HG03280 (cell line): ENCODE results near the gene NTRK2.

Source experiments
- ATAC-seq: cut with Tn5 transposase; IDR thresholded peaks from one replicate; pipeline ENCODE4 v1.9.1; 2021; ENCODE audit warnings: mild to moderate bottlenecking, moderate library complexity; ENCODE audit not compliant: unreplicated experiment

NTRK2 gene

DNA sequence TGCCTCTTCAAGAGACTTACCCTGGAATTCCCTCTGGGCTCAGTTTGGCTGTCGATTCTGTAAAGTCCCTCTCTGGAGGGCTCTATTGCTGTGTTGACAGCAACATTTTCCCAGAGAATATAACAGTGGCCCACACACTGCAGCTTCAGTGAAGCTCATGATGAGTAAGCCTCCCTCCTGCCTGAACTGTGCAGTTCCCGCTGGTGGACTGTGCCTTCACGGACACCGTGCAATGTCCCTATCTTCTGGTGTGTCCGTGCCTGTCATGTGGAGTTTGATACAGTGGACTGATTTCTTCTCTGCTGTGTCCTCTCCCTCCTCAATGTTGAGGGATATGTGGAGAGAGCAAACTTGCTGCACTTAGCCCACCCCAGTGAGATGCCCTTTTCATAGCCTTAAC lies 109.0 kb downstream of the NTRK2 start:
- ATAC-seq, result no peak

DNA sequence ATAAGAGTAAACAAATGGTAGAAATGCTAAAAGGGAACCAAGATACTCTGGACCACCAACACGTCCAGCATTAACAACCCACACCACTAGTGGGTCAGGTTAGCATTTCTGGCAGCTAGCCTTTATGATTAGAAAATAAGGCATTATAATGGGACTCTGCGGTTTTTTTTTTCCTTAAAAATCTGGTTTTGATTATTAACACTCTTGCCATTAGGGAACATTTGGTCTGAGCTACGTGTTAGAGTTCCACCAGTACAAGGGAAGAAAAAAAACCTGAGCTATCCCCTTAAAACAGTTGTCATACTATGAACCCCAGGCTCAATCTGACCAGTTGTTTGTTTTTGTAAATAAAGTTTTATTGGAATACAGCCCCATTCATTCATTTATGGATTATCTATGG lies 110.4 kb downstream of the NTRK2 start:
- no peak for ATAC-seq

DNA sequence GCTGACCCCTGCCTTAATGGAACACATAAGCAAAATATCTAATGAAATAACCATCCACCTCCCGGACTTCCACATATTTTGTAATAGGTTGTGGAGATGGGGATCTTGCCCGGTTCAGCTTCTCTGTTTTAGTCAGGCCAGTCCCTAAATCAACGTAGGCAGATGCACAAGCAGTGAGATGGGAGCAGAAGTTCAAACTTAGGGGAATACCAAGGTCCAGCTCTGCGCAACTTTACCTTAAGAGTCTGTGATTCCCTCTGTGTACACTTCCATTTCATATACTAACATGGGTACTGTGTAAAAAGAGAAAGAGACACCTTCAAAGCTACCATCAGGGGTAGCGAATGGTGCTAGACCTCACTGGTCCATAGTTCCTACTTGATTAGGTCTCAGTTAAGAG lies 110.9 kb downstream of the NTRK2 start:
- ATAC-seq, result no peak

DNA sequence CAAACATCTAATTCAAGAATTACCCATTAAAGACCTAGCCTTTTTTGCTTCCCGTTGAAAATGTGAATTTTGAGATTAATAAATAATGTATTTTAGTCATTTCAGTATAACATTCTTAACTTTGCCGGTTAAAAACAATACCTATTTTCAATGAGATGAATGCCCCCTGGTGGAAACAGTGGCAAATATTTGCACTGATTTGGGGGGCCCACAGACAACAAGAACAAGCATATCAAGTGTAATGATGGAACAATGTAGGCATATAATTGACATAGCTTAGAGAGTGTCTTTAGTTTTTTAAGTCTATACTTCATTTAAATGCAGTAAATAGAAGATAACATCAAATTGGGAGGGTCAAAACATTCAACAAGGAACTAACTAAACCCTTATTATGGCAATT lies 111.9 kb downstream of the NTRK2 start:
- ATAC-seq, result no peak

DNA sequence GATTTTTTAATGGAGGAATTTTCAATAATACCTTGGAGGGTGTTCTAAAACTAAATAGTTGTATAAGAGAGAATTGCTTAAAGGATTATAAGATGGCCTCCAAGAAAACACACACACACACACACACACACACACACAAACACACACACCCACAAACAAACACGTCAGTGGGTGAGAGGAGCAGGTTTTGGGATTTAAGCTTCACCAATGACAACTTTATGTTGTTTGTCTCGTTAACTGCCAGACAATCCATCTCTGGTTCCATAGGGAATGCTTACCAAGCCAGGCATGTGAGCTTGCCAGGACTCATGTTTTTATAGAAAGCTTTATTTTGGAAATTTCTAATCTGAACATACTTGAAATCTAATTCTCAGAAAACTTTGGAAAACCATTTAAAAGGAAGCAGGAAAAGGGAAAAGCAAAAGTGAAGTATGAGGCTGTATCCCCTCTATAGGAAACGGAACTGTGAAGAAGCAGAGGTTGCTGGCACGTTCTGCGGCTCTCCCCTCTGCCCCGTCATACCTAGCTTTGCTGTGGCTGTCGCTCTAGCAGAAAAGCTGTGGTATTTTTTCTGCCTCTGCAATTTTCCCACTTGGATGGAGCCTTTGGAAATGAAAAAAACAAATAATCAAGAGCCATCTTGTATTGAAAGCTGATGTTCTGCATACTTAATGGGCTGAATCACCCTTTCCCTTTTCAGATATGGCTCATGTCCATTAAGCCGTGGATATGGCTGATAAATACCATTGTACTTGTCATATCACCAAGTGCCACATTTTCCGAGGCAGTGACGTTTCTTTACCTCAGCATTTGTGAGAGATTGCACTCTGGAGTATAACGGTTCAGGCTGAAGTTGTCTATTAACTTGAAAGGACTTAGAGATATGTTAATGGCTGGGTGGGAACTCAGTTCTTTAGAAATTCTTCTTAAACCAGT lies 112.7 kb downstream of the NTRK2 start:
- ATAC-seq, result no peak

DNA sequence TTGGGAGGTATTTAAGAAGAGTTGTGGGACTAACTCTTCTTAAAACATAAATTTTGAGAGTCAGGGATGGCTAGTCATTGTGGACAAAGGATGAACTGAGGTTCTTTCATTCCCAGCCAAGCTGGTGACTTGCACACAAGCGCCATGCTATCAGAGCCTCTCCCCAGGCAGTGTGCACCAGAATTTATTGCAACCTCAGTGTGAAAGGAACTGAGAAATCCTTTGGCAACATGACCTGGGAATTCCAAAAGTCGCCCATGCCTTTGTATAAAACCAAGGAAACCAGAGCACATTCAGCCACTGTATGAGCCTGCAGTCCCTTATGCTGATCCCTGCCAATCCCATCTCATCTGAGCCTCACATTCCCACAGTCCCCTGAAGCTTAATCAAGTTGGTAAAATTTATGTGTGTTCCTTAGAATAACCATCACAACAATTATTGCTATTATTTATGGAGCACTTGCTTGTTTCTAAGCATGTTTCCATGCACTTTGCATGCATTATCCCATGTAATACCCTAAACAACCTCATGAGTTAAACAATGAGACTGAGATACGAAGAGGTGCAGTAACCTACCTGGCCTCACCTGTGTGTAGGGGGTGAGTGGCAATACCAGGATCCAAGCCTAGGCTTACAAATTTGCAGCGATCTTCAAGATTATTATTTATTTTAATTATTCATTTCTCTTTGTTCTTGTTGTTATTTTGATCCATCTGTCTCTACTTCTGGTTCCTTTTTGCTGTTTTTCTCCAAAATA lies 116.4 kb downstream of the NTRK2 start:
- ATAC-seq, result no peak

DNA sequence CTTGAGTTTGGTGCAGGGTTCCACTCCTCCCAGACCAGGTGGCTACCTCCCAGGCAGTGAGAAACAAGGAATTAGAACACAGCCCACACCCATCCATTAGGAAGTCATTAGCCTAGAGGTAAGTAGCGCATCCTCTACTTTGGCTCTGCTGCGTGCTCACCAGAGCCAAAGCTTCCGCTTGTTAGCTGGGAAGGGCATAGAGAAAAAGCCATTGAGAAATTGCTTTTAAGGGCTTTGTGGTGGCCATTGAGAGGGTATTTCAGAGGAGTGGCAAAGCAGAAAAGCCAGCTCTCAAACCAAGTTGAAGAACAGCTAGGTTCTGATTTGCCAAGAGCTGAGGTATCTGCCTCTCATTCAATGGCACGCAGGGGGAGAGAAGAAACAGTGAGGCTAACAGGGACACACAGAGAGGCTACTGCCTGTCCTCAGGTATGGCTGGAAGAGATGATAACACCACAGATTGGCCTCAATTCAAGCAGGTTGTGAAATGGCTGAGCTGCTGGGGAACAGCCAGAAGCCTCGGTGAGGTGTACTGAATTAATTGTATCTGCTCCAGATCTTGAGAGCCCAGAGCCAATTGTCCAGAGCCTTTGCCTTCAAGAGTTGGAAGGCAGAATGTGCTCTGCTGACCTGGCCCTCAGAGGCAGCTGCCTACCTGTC lies 119.4 kb downstream of the NTRK2 start:
- no peak for ATAC-seq

DNA sequence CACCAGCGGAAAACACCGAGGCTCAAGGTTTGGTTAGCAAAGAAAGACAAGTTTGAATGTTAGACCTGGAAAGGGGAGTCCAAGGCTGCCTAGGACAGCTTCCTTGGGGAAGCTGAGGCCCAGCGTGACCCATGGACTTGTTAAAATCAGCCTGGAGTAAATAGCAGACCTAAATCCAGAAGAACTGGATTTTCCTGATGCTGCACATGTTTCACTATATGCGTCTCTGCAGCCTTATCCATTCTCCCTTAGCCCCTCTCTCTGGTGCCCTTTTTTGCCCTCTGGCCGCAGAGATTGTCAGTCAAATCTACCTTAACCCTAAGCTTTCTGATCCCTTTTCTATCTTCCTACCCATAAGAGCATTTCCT lies 119.9 kb downstream of the NTRK2 start:
- no peak for ATAC-seq

DNA sequence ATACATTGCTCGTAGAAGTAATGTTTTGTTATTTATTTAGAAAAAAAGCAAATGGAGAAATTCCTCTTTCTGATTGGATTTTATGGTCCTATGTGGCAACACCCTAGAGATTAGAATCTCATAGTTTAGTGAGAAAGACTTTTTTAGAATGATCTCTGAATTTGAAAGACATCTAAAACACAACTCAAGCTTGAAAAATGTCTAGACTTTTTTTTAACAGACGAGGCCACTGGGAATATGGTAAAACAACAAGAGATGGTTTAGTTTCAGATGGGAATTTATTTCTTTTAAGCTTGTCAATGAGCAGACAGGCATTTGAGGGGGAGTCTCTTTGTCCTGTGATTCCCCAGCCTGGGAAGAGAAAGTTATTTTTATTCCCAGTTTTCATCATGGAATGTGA lies 122.1 kb downstream of the NTRK2 start:
- no peak for ATAC-seq

DNA sequence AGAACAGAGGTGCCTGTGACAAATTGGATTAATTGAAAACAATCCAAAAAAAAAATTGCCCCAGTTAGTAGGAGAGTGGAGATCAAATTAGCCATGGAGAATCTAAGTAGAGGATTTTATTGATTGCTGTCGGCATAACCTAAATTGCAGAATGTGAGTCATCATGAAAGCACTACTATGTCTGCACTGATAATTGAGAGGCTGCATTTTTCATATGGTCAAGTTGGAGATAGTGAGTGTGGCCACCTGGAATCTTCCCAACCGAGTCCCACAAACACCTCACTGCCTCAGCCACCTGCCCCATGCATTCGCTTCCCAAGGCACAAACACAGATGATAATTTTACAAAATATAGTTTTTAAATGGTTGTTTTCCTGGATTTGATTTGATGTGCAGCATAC lies 123.7 kb downstream of the NTRK2 start:
- ATAC-seq, result no peak

DNA sequence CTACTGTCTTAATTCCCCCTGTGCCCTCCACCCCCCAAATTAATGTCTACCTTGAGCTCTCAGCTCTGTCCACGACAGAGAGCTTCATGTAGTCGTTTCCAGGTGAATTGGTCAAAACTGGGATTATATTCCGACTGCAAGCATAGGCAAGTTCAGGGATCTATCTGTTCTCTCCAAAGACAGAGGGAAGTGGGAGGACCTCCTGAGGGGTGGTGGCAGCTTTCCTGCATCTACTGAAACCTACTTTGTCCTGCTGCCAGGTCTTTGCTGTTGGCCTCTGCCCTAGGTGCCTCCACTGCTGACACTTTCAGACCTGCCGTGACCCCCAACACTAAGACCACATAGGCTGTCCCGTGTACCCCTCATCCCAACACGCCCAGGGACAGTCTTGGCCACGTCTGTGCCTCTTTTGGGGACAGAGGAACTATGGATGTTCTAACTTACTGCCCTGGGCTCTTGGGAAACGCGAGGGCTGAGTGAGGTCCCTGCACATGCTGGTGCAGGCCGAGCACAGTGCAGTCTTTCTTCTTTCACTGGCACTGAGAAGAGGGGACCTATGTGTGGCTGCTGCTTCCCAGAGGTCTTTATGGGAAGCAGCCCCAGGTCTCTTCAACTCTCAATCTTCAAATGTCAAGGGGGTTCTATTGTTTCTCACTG lies 125.6 kb downstream of the NTRK2 start:
- ATAC-seq, result no peak

DNA sequence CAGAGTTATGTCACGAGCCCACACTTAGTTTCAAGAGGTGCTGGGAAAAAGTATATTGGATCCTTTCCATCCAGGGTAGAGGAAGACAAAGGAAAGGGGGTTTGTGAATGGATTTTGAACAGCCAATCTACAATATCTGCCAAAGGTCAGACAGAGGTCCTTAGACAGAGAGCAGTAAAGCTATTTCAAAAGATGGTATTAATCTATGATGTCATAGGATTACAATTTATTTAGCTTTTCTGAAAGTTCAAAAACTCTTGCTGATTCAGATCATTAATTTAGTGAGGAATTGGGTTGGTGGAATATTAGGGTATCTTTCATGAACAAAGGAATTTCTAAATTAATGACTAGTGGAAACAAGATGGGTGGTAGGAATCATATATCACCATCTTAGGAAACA lies 126.9 kb downstream of the NTRK2 start:
- no peak for ATAC-seq

DNA sequence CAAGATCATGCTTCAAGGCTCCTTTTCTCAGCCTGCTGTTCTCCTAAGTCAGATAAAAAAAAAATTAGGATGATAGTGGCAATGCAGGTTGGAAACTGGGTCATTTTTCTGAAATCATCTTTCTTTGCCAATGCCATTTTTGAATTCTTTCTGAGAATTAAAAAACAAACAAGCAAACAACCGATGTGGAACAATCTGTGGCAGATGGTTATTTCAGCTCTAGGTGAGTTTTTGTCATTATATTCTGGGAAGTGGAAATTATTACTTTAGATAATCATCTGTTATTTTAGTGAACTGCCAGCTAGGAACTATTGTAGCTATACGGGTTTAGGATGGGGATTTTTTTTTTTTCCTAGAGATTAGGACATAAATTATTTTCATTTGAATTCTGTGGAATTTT lies 129.7 kb downstream of the NTRK2 start:
- ATAC-seq, result no peak

DNA sequence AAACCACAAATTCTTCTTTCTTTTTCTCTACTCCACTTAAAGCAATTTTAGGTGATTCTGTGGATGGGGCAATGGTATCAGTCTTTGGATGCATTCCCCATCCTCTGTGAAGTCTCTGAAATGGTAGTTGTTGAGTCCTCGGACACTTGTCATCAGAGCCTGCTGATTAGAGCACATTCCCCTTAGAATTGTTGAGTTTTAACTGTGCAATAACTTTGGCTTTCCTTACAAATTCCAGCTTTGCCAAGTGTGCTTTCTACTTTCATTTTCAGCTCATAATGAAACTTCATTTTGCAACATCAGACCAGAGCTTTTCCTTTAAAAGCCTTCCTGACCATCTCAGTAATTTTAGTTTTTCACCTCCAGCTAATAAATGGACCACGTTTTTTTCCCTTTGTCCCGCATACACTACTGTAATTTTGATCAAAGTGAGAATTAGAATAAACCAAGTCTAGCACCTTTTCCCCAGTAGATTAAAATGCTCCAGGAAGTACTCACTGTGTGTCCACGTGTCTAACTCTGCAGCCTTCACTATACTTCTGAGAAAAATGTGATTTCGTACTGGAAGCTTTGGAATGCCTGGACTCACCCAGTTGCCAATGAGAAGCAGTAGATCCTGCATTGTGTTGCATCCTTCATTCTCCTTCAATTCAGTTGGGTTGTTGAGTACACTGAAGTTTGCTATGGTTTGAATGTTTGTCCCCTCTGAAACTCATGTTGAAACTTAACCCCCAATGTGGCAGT lies 135.6 kb downstream of the NTRK2 start:
- ATAC-seq, result no peak

DNA sequence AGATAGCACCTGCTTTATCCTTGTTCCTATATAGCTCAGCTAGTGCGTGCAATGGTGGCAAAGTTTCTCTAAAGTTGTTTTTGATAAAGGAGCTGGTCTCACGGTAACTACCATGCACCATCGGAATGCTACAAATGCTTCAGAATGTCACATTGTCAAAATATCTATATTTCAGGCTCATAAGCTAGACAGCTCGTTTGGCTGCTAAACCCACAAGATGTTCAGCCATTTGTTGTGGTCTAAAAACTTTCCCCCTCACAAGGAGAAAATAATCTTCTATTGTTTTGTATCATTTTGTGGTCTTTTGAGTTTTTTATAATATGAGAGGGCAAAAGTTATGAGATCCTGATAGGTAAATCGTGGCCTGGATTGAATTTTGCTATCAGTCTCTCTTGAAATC lies 137.9 kb downstream of the NTRK2 start:
- ATAC-seq, result no peak

DNA sequence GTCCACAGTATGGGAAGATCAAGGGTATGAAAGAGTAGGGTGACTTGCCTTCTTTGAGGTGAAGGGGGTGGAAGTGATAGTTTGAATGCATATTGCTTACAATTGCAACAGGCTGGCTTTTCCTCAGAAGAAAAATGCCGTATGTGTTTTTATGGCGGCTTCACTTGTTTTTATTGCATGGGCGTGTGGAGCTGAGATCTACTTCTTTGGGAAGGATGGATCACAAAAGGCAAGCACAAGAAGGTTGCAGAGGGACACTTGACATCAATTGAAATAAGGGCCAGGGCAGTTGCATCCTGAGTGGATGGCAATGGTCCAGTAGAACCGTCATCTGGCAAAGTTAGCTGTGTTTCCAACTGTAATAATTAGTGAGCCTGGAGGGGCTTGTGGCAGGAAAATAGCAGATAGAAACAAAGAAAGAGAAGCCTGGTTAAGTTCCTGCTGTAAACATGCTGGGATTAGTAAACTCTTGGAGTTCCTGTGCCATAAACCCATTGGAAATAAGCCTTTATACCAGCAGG lies 138.4 kb downstream of the NTRK2 start:
- ATAC-seq, result no peak

DNA sequence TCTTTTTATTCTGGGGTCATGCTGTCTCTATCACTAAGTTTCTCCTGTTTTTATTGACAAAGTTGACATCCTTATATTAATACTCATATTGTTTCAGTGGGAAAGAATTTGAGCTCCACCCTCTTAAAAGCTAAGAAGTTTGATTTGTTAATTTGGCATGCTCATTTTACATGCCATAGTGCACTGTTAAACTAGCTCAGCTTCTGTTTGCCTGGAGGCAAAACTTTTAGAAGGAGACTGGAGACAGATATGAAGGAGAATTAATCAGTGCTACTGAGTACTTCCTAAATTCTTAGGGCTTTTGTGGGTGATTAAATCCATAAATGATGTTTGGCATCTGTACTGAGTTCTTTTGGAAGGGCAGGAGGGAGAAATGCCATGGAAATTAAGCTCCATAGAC lies 138.9 kb downstream of the NTRK2 start:
- ATAC-seq, result no peak

DNA sequence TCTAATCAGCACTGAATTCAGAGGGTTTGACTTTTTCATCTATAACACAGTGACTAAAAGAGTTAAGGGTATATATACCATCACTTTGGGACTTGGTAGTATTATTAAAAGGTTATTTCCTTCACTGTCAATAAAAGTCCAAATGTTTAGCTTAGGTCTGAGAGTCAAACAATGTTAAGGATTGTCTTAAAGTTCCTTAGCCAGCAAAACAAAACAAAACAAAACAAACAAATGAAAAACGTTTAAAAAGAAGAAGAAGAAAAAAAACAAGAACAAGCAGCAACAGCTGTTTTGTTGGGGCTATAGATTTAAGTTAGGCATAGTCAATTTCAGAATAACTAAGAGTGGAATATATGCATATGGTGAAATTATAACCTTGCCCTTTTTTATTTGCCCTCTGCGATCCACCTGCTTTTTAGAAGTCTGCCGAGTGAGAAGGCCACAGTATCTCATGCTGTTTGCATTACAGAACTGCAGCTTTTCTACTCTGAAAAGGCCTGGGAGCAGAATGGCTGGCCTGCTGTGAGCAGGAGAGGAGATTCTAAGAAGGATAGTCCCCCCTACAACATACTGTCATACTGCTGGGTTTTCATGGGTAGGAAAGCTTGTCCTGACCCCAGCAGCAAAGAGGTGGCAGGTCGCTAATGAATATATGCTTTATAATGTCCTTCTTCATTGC lies 141.7 kb downstream of the NTRK2 start:
- no peak for ATAC-seq

DNA sequence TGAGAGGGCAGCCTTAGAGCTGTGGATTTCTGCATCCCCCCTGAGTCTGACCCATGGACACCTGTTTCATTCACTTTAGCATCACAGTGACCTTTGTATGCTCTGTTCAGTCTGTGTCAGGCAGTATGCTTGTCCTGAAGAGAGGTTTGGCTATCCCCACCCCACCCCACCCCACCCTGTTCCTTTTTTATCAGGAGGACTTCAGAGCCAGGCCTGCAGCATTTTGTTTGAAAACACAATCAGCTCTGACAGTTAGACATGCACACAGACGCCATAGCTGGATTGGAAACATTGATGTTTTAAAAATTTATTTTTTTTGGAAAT lies 142.2 kb downstream of the NTRK2 start:
- no peak for ATAC-seq

DNA sequence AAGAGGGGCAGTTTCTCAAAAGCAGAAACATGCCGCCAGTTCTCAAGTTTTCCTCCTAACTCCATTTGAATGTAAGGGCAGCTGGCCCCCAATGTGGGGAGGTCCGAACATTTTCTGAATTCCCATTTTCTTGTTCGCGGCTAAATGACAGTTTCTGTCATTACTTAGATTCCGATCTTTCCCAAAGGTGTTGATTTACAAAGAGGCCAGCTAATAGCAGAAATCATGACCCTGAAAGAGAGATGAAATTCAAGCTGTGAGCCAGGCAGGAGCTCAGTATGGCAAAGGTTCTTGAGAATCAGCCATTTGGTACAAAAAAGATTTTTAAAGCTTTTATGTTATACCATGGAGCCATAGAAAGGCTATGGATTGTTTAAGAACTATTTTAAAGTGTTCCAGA lies 142.8 kb downstream of the NTRK2 start:
- no peak for ATAC-seq
